Endothelial cell of umbilical vein (primary cell): Measurements from ENCODE around the gene CMTM4. TPM values are rescaled to one million over a fixed set of nuclear protein-coding genes. Genes with fewer than 3 reads are reported as not detected.

Source experiments
- BruUV-seq: library from RNA; stranded (reverse); fragments of 400-500 nt; replicated peaks from 2 replicates; lab custom pipeline; 2021; lab: Mats Ljungman, UMichigan
- CTCF ChIA-PET: fragments of 300-600, 350-600 bp; sonication (Branson Sonifier 250); formaldehyde crosslinking; loops from one replicate; lab custom pipeline; 2021; ENCODE audit warnings: antibody characterized with exemption, inconsistent platforms; lab: Charles Lee
- POLR2A ChIA-PET: fragments of 300-600, 350-600 bp; sonication (Branson Sonifier 250); formaldehyde crosslinking; loops from one replicate; lab custom pipeline; 2021; ENCODE audit warnings: antibody characterized with exemption, inconsistent platforms; lab: Charles Lee
- DNase-seq: peaks from one replicate; pipeline ENCODE4 v3.0.0-alpha.2; 2011; ENCODE audit warnings: low read depth, low spot score
- FAIRE-seq: peaks from 2 replicates; lab custom pipeline; 2011; peaks lifted over from hg19 to GRCh38; lab: Jason Lieb, UNC
- H2AFZ ChIP-seq: 2 replicates; pipeline ENCODE4 v1.6.0; 2012; ENCODE audit warnings: low read depth, low read length, control low read depth, inconsistent platforms
- H3K27ac ChIP-seq: 2 replicates; pipeline ENCODE4 v1.5.1; 2011; ENCODE audit warnings: low read depth, mild to moderate bottlenecking, control low read depth, low read length, moderate library complexity; ENCODE audit not compliant: insufficient read depth
- H3K27me3 ChIP-seq, 2 experiments: 2 replicates each; pipeline versions ENCODE4 v1.6.0 to v1.6.1; 2011; ENCODE audit warnings: low read length in 2 of 2, mixed read lengths in 1 of 2; ENCODE audit not compliant: control insufficient read depth in 2 of 2, insufficient read depth in 2 of 2
- H3K36me3 ChIP-seq, 2 experiments: 2 replicates in 1 of 2; 3 replicates in 1 of 2; pipeline ENCODE4 v1.5.1; 2011; ENCODE audit warnings: low read length in 2 of 2, mild to moderate bottlenecking in 1 of 2, moderate library complexity in 1 of 2; ENCODE audit not compliant: control insufficient read depth in 2 of 2, insufficient read depth in 2 of 2; ENCODE audit errors: extremely low read depth in 1 of 2
- H3K4me1 ChIP-seq: 3 replicates; pipeline ENCODE4 v1.5.1; 2011; ENCODE audit warnings: mild to moderate bottlenecking, low read length; ENCODE audit not compliant: control insufficient read depth, insufficient read depth; ENCODE audit errors: extremely low read depth
- H3K4me2 ChIP-seq: 2 replicates; pipeline ENCODE4 v1.6.1; 2011; ENCODE audit warnings: low read length, control low read depth, mixed read lengths; ENCODE audit not compliant: insufficient read depth
- H3K4me3 ChIP-seq, 3 experiments: fragments of 200-600 bp in 1 of 3; sonication (generic), shearing (Covaris generic) in 1 of 3; replicated peaks in 1 of 3; 2 replicates each; pipeline ENCODE4 v1.5.1; 2011 to 2016; ENCODE audit warnings: control low read depth in 3 of 3, low read length in 3 of 3, mild to moderate bottlenecking in 2 of 3, inconsistent platforms in 1 of 3, low read depth in 1 of 3, moderate library complexity in 1 of 3; ENCODE audit not compliant: insufficient read depth in 1 of 3
- H3K79me2 ChIP-seq: 2 replicates; pipeline ENCODE4 v1.6.0; 2012; ENCODE audit warnings: low read length, inconsistent platforms; ENCODE audit not compliant: control insufficient read depth, insufficient read depth
- H3K9ac ChIP-seq: replicated peaks from 2 replicates; pipeline ENCODE3; 2011; ENCODE audit warnings: low read length, control low read depth; ENCODE audit not compliant: insufficient read depth; ENCODE audit errors: extremely low read depth
- H3K9me1 ChIP-seq: replicated peaks from 3 replicates; pipeline ENCODE4 v1.6.0; 2011; ENCODE audit warnings: mild to moderate bottlenecking, low read length; ENCODE audit not compliant: control insufficient read depth, insufficient read depth; ENCODE audit errors: extremely low read depth
- H3K9me3 ChIP-seq: replicated peaks from 2 replicates; pipeline ENCODE4 v1.5.1; 2012; ENCODE audit warnings: low read length, inconsistent platforms; ENCODE audit not compliant: control insufficient read depth, insufficient read depth
- H4K20me1 ChIP-seq: replicated peaks from 2 replicates; pipeline ENCODE3; 2011; ENCODE audit warnings: mild to moderate bottlenecking, low read length; ENCODE audit not compliant: control insufficient read depth, insufficient read depth; ENCODE audit errors: extremely low read depth
- CTCF ChIP-seq, 2 donors: IDR thresholded peaks; 1 replicate in 1 of 2; 2 replicates in 1 of 2; pipeline ENCODE4 v1.5.1; 2011; ENCODE audit warnings: low read length in 2 of 2, mild to moderate bottlenecking in 2 of 2, moderate library complexity in 2 of 2, control low read depth in 1 of 2, inconsistent platforms in 1 of 2, low read depth in 1 of 2; ENCODE audit not compliant: insufficient read depth in 1 of 2; ENCODE audit errors: extremely low read depth in 1 of 2
- EZH2 ChIP-seq: IDR thresholded peaks from 2 replicates; pipeline ENCODE4 v1.6.1; 2012; ENCODE audit warnings: borderline replicate concordance, low read depth, mild to moderate bottlenecking, moderate library complexity, low read length, inconsistent platforms; ENCODE audit not compliant: severe bottlenecking
- FOS ChIP-seq: IDR thresholded peaks from 2 replicates; pipeline ENCODE4 v1.6.1; 2011; ENCODE audit warnings: mild to moderate bottlenecking, low read length, moderate library complexity, borderline replicate concordance; ENCODE audit not compliant: insufficient read depth
- GATA2 ChIP-seq: IDR thresholded peaks from 2 replicates; pipeline ENCODE4 v1.7.0; 2011; ENCODE audit warnings: low read depth, mild to moderate bottlenecking, moderate library complexity, mixed read lengths, low read length; ENCODE audit not compliant: insufficient read length, insufficient read depth
- JUN ChIP-seq: IDR thresholded peaks from 2 replicates; pipeline ENCODE4 v1.6.1; 2011; ENCODE audit warnings: borderline replicate concordance, low read depth; ENCODE audit not compliant: insufficient read length, insufficient read depth
- MAX ChIP-seq: IDR thresholded peaks from 2 replicates; pipeline ENCODE4 v1.6.1; 2011; ENCODE audit not compliant: insufficient read depth, insufficient read length
- MYC ChIP-seq: IDR thresholded peaks from one replicate; pipeline ENCODE4 v1.6.1; 2011; ENCODE audit warnings: mild to moderate bottlenecking, low read depth, low read length
- POLR2A ChIP-seq: IDR thresholded peaks from 2 replicates; pipeline ENCODE4 v1.6.1; 2012; ENCODE audit warnings: low read depth, mild to moderate bottlenecking, control low read depth, low read length
- POLR2AphosphoS5 ChIP-seq: IDR thresholded peaks from 2 replicates; pipeline ENCODE4 v1.6.1; 2012; ENCODE audit warnings: low read depth, mild to moderate bottlenecking, control low read depth, low read length, moderate library complexity; ENCODE audit not compliant: insufficient read depth
- dilution Hi-C: fragments of 300-500 bp; cut with MboI; formaldehyde crosslinking; loops from one replicate; pipeline ENCODE4 v1.15.0; 2019; ENCODE audit warnings: low sequenced_read_pairs; ENCODE audit not compliant: extremely low pct_ligation_motif_present
- intact Hi-C: fragments of 100-400 bp; cut with micrococcal nuclease; formaldehyde crosslinking; loops from one replicate; pipeline ENCODE4 v1.10.0; 2022
- polyA plus RNA-seq, 4 experiments: library from polyadenylated mRNA; depleted of rRNA in 3 of 4; stranded (reverse) in 3 of 4; unstranded in 1 of 4; fragments of >200 nt; gene quantifications; 2 replicates each; pipeline versions ENCODE4 v1.2.1 to v1.2.3, GENCODE V29; 2011 to 2012; ENCODE audit warnings: missing spikeins in 1 of 4
- total RNA-seq: library from RNA; stranded (reverse); gene quantifications from 2 replicates; pipeline ENCODE4 v1.2.3, GENCODE V29; 2021

CMTM4 gene
- total and polyA plus RNA-seq, 2 donors (not counting 3 experiments of a cell fraction or from before 2014, with no cell fraction given): 9.0 to 10.7 TPM

GRCh38 chr16:66599726-66600125, 96.8 kb downstream of the CMTM4 start:
- no TSS peak for BruUV-seq
- Histone ChIP-seq H2AFZ (no peak overlapping the region), H3K9ac (no peak overlapping the region), H3K36me3 (no peaks in the 10 kb centered on the region), H3K4me2 (no peak overlapping the region), H3K4me1 (peaks cover 5% of the 10 kb centered on the region), H3K79me2 (no peaks in the 10 kb centered on the region), H3K27ac (no peak overlapping the region), H3K9me1 (no peaks in the 10 kb centered on the region), H3K27me3 (peaks cover 0 to 13% of the 10 kb centered on the region in 2 experiments), H3K4me3 (no peak overlapping the region), H4K20me1 (no peaks in the 10 kb centered on the region), H3K9me3 (no peaks in the 10 kb centered on the region)
- TF ChIP-seq CTCF (IDR thresholded peaks at IDR 0.05; ENCODE audit: extremely low read depth in 1 of 2, insufficient read depth in 1 of 2, low read depth in 1 of 2, low read length in 2 of 2) (no peak), EZH2 (no peak), JUN (no peak), MYC (no peak), POLR2A (no peak), POLR2AphosphoS5 (no peak), MAX (no peak), FOS (no peak), GATA2 (no peak)
- intact Hi-C loops (no loop called here), dilution Hi-C loops (no loop called here)
- DNase-seq (no peak), FAIRE-seq (no peak)
- POLR2A ChIA-PET: no interaction called here
- CTCF ChIA-PET: interaction anchor here (1.3 to 4.2 kb wide), 3 partner anchors 8 to 273 kb away, joined by 3 to 26 read pairs (median 5); no protein-coding TSS in a partner anchor
